Esophagus mucosa (tissue), 1 donor: ENCODE results near the gene SLC16A6. TPM values are rescaled to one million over a fixed set of nuclear protein-coding genes. Genes with fewer than 3 reads are reported as not detected.
"Not testable (repeated sequence)": the region's sequence is repeated elsewhere in the genome, so short reads cannot be mapped to it uniquely, and the experiment has no call there.

ENCODE experiments used
- ATAC-seq: fragments of 200-7000 bp; cut with Tn5 transposase; one replicate; pipeline ENCODE4 v1.9.1; 2020
- total RNA-seq: library from RNA; stranded (reverse); gene quantifications from one replicate; pipeline ENCODE4 v1.2.4, GENCODE V29; 2023
- donor health status: DM: yes; HTN: yes; CAD: no.

Gene SLC16A6, protein sequence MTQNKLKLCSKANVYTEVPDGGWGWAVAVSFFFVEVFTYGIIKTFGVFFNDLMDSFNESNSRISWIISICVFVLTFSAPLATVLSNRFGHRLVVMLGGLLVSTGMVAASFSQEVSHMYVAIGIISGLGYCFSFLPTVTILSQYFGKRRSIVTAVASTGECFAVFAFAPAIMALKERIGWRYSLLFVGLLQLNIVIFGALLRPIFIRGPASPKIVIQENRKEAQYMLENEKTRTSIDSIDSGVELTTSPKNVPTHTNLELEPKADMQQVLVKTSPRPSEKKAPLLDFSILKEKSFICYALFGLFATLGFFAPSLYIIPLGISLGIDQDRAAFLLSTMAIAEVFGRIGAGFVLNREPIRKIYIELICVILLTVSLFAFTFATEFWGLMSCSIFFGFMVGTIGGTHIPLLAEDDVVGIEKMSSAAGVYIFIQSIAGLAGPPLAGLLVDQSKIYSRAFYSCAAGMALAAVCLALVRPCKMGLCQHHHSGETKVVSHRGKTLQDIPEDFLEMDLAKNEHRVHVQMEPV
- 14.4 TPM for total RNA-seq

DNA sequence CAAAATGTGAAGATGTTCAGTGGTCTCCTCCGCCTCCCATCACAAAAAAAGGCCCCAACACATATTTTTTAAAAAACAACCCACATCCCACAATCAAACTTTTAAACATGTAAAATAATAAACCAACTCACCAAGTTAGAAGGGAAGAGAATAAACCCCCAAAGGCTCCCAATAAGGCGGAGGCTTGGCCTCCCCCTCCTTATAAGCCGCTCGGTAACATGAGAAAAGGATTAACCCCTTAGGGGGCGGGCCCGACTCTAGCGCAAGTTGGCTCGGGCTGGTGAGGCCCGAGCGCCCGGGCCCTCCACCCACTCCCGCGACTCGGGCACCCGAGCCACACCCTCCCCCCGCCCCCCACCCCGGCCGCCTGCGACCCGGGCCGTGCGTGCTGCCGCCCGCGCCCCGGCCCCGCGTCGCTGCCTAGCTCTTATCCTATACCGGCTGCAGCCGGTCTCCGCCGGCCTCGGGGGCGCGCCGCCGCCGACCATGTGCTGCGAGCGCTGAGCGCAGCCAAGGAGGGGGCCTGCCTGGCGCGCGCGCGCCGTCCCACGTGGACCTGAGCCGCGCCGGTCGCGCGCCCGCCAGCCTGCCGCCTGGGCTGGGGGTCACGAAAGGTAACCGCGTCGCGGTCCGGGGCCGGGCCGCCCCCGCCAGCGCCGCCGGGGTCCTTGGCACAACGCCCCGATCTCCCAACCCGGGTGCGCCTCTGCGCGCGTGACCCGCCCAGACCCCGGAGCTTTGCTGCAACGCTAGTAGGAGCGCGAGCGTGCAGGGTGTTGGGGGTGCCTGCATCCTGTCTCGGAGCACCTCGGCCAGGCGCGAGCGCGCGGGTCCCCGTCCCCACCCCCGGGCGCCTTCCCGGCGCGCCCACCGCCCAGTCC is at the start of gene SLC16A6, which contains the start of gene ARSG:
Gene SLC16A6 (minus strand): TSS at position 173 of the 881 bp plus-strand sequence. CDS start 12,807 bp downstream, outside the sequence.
Gene ARSG (plus strand): TSS at position 541 of the 881 bp plus-strand sequence. CDS start 15,999 bp downstream, outside the sequence.
- ATAC-seq = peak; percentile 78

DNA sequence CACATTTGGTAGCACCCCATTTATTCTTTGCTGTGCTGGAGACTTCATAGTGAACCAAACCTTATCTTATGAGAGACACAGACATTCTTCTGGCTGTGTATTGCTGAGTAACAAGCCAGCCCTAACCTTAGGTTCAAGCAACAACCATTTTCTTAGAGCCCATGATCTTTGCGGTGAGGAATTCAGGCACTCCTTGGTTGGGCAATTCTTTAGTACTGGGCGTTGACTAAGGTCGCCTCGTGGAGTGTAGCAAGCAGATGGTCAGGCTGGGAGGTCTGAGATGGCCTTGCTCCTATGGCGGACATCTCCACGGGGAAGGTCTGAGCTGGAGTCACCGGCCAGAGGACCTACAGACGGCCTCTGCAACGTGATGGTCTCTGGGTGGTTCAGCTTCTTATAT is 43.5 kb upstream of the SLC16A6 start:
- ATAC-seq = peak; percentile 63

DNA sequence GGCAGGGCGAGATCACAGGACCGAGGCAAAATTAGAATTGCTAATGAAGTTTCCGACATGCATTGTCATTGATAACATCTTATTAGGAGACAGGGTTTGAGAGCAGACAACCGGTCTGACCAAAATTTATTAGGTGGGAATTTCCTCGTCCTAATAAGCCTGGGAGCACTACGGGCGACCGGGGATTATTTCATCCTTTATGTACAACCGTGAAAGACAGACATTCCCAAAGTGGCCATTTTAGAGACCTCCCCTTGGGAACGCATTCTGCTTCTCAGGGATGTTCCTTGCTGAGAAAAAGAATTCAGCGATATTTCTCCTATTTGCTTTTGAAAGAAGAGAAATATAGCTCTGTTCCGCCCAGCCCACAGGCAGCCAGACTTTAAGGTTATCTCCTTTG is 41.0 kb upstream of the SLC16A6 start:
- ATAC-seq = not testable (repeated sequence)

DNA sequence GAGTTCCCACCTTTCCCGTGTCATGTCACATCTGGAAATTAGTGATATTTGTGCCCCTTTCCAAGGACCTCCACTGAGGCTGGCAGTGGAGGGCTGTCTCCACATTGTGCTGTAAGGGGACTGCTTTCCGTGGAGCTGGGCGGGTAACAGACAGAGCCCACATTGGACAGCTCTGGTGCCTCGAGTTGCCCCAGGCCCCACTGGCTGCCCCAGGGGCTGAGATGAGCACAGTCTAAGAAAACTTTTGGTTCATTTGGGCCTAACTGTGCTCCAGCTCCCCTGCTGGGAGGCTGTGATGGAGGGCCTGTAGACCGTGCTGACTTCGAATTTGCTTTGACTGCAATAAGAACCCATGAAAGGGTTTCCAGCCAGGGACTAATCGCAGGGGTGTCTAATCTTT is 38.4 kb upstream of the SLC16A6 start:
- peak; percentile 38 for ATAC-seq

DNA sequence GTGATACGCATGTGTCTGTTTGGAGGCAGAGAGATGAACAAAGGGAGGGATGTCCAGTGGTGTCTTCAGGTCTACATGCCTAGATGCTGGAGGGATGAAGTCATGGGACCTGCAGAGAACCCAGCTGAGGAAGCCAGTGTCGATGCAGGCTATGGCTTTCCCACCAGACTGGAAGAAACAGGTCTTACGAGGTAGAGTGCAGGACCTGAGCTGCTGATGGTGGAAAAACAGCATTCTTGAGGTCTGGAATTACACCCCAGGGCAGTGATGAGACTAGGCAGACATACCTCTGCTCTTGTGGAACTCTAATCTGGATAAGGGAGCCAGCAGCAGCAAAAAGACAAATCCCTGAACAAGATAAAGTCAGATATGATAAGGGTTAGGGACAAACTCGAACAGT is 37.7 kb upstream of the SLC16A6 start:
- peak; percentile 70 for ATAC-seq

DNA sequence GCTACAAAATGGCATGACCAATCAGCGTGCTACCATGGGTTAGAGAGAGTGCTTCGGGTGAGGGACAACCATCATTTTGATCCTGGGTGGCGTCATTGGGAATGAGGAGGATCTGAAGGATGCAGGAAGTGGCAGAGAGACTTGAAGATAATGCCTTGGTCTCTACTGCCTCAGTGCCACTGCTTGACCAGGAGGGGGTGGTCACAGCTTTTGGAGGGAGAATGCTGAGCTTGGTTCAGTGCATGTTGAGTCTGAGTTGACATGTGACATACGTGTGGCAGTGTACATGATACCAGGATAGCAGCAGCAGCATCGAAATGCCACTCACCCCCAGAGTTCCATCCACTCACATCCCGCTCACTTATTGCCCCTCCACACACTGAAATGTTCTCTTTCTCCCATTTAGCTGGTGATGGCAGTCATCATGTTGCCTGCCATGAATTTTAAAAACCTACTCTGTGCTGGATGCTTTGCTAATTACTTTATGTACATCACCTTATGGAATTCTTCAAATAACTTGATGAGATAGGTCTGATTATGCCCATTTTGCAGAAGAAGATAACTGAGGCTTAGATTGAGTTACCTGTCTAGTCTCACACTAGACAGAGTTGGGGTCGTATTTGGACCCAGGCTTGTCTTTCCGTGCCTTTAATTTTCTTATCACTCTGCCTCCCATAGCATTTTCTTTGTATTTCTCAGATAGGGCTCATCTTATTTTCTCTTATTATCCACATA is 37.1 kb upstream of the SLC16A6 start:
- no peak for ATAC-seq

DNA sequence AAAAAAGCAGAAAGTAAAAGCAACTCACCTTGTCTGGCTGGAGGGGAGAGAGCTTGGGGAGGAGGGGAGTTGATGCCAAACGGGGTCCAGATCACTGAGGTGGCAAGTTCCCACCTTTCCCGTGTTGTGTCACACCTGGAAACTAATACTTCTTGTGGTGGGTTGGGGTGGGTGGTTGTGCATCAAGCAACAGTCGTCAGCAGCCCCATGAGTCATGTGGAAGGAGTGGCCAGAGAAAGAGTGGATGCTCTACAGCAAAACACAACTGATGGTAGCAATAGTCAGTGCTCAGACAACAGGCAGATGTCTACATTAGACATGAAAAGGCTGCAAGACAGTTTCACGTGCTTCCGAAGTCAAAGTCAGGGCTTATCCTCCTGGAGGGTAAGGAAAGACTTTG is 35.8 kb upstream of the SLC16A6 start:
- no peak for ATAC-seq

DNA sequence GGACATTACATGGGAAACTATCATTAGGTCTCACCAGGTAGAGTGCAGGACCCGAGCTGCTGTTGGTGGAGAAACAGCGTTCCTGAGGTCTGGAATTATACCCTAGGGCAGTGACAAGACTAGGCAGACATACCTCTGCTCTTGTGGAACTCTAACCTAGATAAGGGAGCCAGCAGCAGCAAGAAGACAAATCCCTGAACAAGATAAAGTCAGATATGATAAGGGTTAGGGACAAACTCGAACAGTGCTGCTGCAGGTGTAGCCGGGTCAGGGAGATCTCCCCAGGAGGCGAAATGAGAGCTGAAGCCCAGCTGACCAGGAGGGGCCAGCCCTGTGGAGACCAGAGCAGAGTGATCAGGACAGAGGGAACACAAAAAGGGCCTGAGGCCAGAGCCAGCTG is 35.0 kb upstream of the SLC16A6 start:
- no peak for ATAC-seq

DNA sequence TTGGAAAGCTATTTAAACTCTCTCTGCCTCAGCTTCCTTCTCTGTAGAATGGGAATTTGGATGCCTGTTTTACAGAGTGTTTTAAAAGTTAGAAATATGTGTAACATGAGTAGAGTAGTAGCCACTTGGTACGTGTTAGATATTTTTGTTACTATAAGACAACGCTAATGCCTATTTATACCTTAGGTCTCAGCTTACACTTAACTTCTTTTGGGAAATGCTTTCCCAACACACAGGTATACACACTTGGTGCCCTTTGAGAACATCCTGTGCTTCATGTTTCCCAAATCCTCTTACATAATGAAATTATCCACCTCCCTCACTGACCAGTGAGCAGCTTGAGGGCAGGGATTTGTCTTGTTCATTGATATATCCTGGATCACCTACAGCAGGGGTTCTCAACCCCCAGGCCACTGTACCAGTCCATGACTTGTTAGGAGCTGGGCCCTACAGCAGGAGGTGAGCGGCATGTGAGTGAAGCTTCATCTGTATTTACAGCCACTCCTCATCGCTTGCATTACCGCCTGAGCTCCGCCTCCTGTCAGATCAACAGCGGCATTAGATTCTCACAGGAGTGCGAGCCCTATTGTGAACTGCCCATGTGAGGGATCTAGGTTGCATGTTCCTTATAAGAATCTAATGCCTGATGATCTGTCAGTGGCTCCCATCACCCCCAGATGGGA is 33.9 kb upstream of the SLC16A6 start:
- no peak for ATAC-seq

DNA sequence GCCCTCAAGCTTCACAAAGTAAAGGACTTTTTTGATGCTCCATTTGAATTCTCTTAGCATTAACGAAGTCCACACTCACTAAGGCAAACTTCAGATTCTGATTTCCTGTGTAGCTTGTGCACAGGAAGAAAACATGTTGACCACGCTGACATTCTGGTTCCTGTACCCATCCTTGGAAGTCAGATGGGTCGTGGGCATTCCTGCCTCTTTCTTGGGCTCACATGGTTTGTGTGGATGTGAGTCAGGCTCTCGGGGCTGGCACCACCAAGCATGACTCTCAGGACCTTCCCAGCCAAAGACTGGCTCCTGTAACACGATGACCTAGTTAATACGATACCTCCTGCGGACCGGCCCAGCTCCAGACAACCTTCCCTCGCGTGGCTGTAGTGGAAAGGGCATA is 33.2 kb upstream of the SLC16A6 start:
- ATAC-seq = no peak

DNA sequence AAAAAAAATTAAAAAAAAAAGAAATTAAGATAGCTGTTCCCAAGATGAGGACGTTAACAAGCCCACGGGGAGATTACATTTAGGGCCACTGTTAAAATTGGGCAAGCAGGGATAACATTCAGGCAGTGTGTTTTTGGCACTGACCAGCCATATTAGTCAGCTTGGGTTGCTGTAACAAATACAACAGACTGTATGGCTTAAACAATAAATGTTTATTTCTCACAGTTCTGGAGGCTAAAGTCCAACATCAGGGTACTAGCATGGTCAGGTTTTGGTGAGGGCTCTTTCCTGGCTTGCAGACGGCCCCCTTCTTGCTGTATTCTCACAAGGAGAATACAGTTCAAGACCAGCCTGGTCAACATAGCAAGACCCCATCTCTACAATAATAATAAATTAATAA is 31.7 kb upstream of the SLC16A6 start:
- no peak for ATAC-seq

DNA sequence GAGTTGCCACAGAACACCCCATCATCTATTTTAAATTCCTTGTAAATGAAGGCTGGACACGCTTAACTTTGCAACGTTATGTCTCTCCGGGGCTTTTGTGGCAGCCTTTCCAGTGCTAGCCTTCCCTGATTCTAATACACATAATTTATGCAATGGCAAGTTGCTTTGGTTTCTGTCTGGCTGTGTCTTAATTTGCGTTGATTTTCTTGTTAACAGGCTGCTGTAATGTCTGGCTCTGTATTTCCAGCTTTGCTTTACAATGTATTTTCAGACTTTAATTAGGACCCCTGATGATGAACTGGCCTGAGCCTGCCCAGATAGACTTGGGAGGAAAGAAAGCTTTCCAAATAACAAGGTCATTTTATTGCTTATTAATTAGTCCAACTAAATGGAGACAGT is 30.6 kb upstream of the SLC16A6 start:
- no peak for ATAC-seq

DNA sequence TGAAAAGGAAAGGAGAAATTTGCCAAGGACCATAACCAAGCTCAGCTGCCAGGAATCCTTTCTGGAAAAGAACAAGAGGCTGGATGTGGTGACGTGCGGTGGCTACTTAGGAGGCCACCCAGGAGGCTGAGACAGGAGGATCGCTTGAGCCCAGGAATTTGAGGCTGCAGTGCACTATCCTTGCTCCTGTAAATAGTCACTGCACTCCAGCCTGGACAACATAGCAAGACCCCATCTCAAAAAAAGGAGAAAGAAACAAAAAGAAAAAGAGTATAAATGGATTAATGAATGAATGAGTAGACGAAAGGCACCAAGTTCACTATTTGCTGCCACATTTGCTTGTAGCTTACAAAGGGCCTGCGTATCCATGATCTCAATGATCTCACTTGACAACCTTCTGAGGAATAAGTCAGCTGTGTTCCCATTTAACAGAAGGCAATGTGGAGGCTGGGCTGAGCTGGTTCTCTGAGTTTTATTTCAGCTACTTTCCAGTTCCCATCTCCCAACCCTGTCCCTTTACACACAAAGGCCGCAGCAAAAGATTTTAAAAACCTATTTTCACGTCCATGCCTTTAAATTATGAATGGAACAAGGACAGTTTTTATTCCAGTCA is 30.1 kb upstream of the SLC16A6 start:
- ATAC-seq = no peak

DNA sequence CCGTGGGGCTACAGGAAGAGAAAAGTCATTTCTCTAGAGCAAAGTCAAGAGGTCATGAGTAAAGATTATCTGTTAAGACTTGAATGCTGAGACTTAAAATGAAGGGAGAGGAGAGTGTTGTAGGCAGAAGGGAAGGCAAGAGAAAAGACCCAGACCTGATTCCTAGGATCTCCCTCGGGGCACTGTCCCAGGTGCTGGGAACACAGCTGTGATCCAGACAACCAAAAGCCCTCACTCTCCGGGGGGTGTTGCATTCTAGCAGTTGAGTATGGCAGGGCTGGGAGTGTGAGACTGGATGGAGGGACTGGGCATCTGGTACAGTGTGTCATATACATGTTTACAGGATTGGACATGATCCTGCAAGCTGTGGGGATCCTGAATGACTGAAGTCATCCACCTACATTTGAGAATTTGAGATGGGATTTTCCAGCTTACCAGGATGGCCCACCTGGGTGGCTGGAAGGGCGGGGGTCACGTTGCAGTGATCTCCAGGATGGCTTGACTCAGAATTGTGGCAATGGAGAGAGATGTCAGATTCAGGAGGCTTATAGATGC is 29.5 kb upstream of the SLC16A6 start:
- ATAC-seq = no peak

DNA sequence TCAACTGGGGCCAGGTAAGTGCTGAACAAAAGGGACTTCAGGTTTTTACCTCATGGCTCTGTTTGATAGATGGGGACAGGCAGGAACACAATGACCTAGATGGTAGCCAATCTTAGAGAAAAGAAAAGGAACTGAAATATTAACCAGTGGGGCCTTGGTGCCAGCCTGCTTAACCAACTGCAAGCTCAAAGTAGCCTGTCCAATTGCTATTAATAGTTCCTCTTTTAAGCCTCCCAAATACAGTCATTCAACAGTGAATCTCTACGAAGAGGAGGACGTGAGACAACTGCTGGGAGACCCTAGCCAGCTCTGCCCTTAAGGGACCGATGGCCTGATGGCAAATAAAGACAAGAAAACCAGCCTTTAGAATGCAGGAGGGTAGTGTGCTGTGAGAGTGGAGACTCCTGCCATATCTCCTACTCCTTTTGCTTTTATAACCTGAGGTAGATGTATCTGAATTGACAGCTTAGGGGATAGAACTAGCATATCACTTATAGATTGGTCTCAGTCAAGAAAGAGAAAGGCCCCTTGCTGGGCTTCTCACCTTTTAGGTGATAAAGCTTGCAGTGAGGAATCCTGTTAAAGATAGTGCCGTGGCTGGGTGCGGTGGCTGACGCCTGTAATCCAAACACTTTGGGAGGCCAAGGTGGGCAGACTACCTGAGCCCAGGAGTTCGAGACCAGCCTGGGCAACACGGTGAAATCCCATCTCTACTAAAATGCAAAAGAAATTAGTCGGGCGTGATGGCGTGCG is 28.7 kb upstream of the SLC16A6 start:
- no peak for ATAC-seq

DNA sequence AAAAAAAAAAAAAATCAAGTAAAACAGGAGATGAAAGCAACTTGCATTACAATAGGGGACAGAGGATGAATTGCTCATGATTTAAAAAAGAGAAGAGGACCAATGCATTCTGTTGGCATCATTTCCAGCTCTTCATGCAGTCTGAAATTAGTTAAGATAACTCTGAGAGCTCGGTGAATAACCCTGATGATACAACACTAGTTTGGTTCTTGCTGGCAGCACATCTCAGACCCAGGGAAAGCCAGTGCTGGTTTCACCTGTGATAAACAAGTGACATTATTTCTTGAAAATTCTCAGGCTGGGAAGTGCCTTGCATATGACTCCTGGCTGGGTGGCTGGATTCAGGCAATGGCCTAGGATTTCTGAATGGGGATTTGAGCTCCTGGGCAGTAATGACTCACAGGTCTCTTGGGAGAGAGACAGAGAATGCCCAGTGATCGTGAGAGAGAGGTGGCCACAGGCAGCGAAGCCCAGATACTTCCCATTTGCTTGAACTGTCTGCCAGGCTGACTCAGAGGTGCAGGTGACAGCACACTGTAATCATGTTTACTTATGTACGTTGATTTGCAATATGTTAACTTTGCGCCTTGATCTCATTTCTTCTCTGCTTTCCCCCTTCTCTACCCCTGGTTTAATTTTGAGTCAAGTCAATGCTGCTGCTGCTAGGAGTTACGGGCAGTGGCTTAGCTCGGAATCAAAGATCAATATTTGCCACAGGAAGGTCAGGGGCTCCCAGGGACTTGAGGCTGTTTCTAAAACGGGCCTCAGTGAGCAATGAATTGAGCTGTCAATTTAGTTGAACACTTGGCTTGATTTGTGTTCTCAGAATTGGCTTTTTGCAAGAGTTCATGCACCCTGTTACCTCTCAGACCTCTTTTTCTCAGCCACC is 27.4 kb upstream of the SLC16A6 start:
- peak; percentile 26 for ATAC-seq

DNA sequence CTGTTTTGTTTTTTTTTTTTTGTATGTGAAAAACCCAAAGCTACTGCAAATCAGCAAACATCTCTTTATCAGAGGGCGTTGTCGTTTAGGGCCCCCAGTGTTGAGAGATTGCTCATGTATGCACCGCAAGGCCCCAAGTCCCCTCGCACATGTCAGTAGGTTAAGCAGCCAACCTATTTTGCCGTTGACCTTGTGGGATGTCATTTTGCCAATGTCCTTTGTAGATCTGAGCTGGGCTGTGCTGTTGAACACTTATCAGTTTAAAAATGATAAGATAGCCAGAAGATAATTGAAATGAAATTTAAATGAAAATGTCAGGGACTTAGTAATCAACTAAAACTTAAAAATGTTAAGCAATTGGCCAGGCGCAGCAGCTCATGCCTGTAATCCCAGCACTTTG is 26.5 kb upstream of the SLC16A6 start:
- no peak for ATAC-seq

DNA sequence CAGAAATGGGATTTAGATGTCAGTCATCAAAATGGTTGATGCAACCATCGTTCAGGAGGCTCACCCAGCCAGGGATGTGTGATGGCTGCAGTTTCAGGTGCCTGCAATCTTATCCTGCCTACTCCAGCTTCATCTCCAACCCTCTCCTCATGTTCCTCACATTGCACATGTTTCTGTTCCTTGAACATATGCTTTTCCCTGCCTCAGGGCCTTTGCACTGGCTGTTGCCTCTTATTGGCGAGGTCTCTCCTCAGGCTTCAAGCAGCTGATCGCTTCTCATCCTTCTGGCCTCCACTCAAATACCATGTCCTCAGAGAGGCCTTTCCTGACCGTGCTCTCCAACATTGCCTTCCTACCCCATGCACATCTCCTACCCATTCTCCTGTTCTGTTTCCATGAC is 25.0 kb upstream of the SLC16A6 start:
- no peak for ATAC-seq

DNA sequence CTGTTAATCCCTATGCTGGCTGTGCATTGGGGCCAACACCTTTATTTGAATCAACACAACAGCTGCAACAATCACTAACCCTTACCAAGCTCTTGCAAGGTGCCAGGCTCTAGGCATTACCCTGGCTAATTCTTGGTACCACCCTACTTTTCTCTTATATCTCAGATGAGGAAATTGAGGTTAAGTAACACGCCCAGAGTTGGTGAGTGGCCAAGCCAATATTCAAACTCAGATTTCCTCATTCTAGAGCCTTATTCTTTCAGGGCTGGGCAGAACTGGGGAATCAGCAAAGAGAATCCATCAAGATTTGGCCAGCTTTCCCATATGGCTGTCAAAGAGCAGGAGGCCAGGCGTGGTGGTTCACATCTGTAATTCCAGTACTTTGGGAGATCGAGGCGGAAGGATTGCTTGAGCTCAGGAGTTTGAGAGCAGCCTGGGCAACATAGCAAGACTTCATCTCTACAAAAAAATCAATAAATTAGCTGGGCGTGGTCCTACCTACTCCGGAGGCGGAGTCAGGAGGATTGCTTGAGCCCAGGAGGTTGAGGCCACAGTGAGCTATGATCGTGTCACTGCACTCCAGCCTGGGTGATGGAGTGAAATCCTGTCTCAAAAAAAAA is 24.1 kb upstream of the SLC16A6 start:
- peak; percentile 86 for ATAC-seq
